Esophagus mucosa (tissue), 1 donor: Measurements from ENCODE around the gene SGK2. TPM values are rescaled to one million over a fixed set of nuclear protein-coding genes. Genes with fewer than 3 reads are reported as not detected.

ENCODE experiments used
- ATAC-seq: fragments of 200-7000 bp; cut with Tn5 transposase; one replicate; pipeline ENCODE4 v1.9.1; 2020
- total RNA-seq: library from RNA; stranded (reverse); gene quantifications from one replicate; pipeline ENCODE4 v1.2.4, GENCODE V29; 2023
- donor health status: DM: yes; HTN: yes; CAD: no.

SGK2 gene
- total RNA-seq = 0.36 TPM

GRCh38 chr20:43558412-43559146 lies at the start of gene SGK2:
SGK2 (plus strand) TSS chr20:43559027; CDS start chr20:43566496, 7,469 bp downstream.
- no peak for ATAC-seq

- no peak for ATAC-seq
These were observed 46.9 kb upstream of the SGK2 start for GRCh38 chr20:43511879-43512278.

- peak; percentile 2 for ATAC-seq
These were observed 45.4 kb upstream of the SGK2 start for GRCh38 chr20:43513372-43513930.

GRCh38 chr20:43513931-43514647 lies 44.7 kb upstream of the SGK2 start:
- ATAC-seq = peak; percentile 97

- peak; percentile 1 for ATAC-seq
These were observed 44.2 kb upstream of the SGK2 start for GRCh38 chr20:43514648-43514999.

GRCh38 chr20:43515628-43516027 lies 43.2 kb upstream of the SGK2 start:
- ATAC-seq = no peak

GRCh38 chr20:43516251-43516824 lies 42.5 kb upstream of the SGK2 start:
- ATAC-seq = no peak

- no peak for ATAC-seq
These were observed 38.7 kb upstream of the SGK2 start for GRCh38 chr20:43520074-43520630.

- ATAC-seq = no peak
These were observed 33.8 kb upstream of the SGK2 start for GRCh38 chr20:43525021-43525420.

GRCh38 chr20:43528258-43528875 lies 30.5 kb upstream of the SGK2 start:
- ATAC-seq = no peak

GRCh38 chr20:43529051-43529450 lies 29.8 kb upstream of the SGK2 start:
- ATAC-seq = no peak

- ATAC-seq = no peak
These were observed 29.2 kb upstream of the SGK2 start for GRCh38 chr20:43529457-43530153.

- no peak for ATAC-seq
These were observed 28.3 kb upstream of the SGK2 start for GRCh38 chr20:43530321-43531090.

GRCh38 chr20:43531091-43531443 lies 27.8 kb upstream of the SGK2 start:
- no peak for ATAC-seq

- no peak for ATAC-seq
These were observed 26.3 kb upstream of the SGK2 start for GRCh38 chr20:43532416-43533055.

GRCh38 chr20:43533060-43533459 lies 25.8 kb upstream of the SGK2 start:
- ATAC-seq = no peak

- no peak for ATAC-seq
These were observed 24.8 kb upstream of the SGK2 start for GRCh38 chr20:43534016-43534415.

- ATAC-seq = no peak
These were observed 24.0 kb upstream of the SGK2 start for GRCh38 chr20:43534791-43535350.

GRCh38 chr20:43535370-43536004 lies 23.3 kb upstream of the SGK2 start:
- ATAC-seq = no peak
